Osteoblast (primary cell): ENCODE measurements around the gene C3orf20. TPM values are rescaled to one million over a fixed set of nuclear protein-coding genes. Genes with fewer than 3 reads are reported as not detected.
"Not testable (repeated sequence)": the region's sequence is repeated elsewhere in the genome, so short reads cannot be mapped to it uniquely, and the experiment has no call there.

Source experiments
- DNase-seq: peaks from one replicate; pipeline ENCODE4 v3.0.0; 2011; ENCODE audit warnings: low spot score, mixed read lengths; ENCODE audit not compliant: insufficient read length; ENCODE audit errors: missing footprints
- H2AFZ ChIP-seq: 2 replicates; pipeline ENCODE4 v1.6.0; 2011; ENCODE audit warnings: mild to moderate bottlenecking, low read length
- H3K27ac ChIP-seq: 2 replicates; pipeline ENCODE4 v1.5.1; 2011; ENCODE audit warnings: mild to moderate bottlenecking, low read depth, low read length, moderate library complexity
- H3K27me3 ChIP-seq: 2 replicates; pipeline ENCODE4 v1.6.0; 2012; ENCODE audit warnings: mild to moderate bottlenecking, control low read depth, inconsistent platforms, low read length, moderate library complexity; ENCODE audit not compliant: insufficient read depth
- H3K36me3 ChIP-seq: 2 replicates; pipeline ENCODE4 v1.5.1; 2011; ENCODE audit warnings: mild to moderate bottlenecking, low read length, control low read depth, moderate library complexity; ENCODE audit not compliant: insufficient read depth
- H3K4me1 ChIP-seq: 2 replicates; pipeline ENCODE4 v1.5.1; 2011; ENCODE audit warnings: mild to moderate bottlenecking, low read length, control low read depth, moderate library complexity; ENCODE audit not compliant: insufficient read depth
- H3K4me2 ChIP-seq: 2 replicates; pipeline ENCODE4 v1.6.0; 2011; ENCODE audit warnings: mild to moderate bottlenecking, low read length; ENCODE audit not compliant: insufficient read depth
- H3K4me3 ChIP-seq: fragments of 200-600 bp; sonication (generic); 3 replicates; pipeline ENCODE4 v1.5.1; 2012; ENCODE audit warnings: mild to moderate bottlenecking, low read length, inconsistent platforms; ENCODE audit not compliant: insufficient read depth
- H3K79me2 ChIP-seq: 2 replicates; pipeline ENCODE4 v1.6.0; 2012; ENCODE audit warnings: mild to moderate bottlenecking, low read length, control low read depth, inconsistent platforms; ENCODE audit not compliant: insufficient read depth
- H3K9me3 ChIP-seq: 2 replicates; pipeline ENCODE4 v1.5.1; 2011; ENCODE audit warnings: low read depth, low read length, control low read depth
- H4K20me1 ChIP-seq: 2 replicates; pipeline ENCODE4 v1.6.0; 2012; ENCODE audit warnings: mild to moderate bottlenecking, low read length, control low read depth; ENCODE audit not compliant: insufficient read depth
- total RNA-seq: library from RNA; depleted of rRNA; stranded (reverse); fragments of >200 nt; gene quantifications from 2 replicates; pipeline ENCODE4 v1.2.3, GENCODE V29; 2012
- TF ChIP-seq, protein P1 (sequence below): IDR thresholded peaks from 2 replicates; pipeline ENCODE4 v1.5.1; 2011; ENCODE audit warnings: mild to moderate bottlenecking, low read depth, low read length, moderate library complexity; ENCODE audit errors: extremely low read depth

The C3orf20 gene
- total RNA-seq, 1 donor, result under 0.01 TPM

DNA sequence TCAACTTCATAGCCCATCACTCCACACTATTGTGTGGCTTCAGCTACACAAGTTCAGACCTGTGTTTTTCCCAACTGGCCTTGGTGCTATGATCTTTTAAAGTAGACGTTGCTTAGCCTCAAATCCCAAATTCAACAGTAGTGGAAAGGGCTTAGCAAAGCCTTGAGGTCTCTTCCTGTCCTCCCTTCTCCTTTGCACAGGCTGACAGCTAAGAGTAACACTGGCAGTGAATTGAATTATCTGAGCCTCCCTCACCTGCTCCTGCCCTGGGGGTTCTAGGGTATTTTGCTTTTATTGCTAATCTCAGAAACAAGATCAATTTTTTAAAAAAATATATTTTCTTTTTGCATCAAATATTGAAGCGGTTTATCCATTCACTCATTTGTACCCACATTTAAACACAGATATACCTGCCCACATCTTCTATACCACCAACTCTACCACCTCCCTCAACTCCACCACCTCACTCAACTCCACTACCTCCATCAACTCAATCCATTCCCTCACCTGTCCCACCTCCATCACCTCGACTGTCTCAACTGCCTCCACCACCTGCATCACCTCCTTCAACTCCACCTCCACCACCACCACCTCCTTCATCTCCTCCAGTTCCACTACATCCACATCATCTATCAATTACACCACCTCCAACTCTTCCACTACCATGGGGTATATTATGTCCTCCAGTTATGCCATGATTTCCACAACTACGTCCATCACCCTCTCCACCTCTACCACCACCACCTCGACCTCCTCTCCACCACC, 133.7 kb downstream of the C3orf20 start:
- H4K20me1 ChIP-seq, result no peaks in the 10 kb centered on the region
- no peak overlapping the region for H3K4me2 ChIP-seq
- no peaks in the 10 kb centered on the region for H3K9me3 ChIP-seq
- no peak overlapping the region for H3K27ac ChIP-seq
- H3K27me3 ChIP-seq, result peaks cover 37% of the 10 kb centered on the region
- no peaks in the 10 kb centered on the region for H3K79me2 ChIP-seq
- DNase-seq, result peak; percentile 90
- TF ChIP-seq, protein P1, sequence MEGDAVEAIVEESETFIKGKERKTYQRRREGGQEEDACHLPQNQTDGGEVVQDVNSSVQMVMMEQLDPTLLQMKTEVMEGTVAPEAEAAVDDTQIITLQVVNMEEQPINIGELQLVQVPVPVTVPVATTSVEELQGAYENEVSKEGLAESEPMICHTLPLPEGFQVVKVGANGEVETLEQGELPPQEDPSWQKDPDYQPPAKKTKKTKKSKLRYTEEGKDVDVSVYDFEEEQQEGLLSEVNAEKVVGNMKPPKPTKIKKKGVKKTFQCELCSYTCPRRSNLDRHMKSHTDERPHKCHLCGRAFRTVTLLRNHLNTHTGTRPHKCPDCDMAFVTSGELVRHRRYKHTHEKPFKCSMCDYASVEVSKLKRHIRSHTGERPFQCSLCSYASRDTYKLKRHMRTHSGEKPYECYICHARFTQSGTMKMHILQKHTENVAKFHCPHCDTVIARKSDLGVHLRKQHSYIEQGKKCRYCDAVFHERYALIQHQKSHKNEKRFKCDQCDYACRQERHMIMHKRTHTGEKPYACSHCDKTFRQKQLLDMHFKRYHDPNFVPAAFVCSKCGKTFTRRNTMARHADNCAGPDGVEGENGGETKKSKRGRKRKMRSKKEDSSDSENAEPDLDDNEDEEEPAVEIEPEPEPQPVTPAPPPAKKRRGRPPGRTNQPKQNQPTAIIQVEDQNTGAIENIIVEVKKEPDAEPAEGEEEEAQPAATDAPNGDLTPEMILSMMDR, result no peak
- no peaks in the 10 kb centered on the region for H3K36me3 ChIP-seq
- no peaks in the 10 kb centered on the region for H3K4me1 ChIP-seq
- no peak overlapping the region for H3K4me3 ChIP-seq
- H2AFZ ChIP-seq, result no peak overlapping the region

DNA sequence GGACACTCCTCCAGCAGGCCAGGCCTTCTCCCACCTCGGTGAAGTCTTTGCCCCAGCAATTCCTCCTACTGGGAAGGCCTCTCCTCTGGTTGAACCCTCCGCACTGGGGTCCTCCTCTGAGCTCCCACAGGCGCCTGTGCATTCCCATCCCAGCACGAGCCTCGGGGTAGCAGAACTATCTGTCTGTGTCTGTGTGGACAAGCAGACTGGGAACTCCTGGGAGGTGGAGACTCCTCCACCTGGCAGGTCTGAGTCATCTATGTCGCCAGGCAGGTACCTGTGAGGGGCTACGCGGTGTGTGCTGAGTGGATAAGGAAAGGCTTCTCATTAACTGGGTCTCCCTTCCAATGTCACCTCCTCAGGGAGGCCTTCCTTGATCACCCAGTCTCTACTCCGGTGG, 134.7 kb downstream of the C3orf20 start:
- not testable (repeated sequence) for H4K20me1 ChIP-seq, H3K36me3 ChIP-seq, H3K4me1 ChIP-seq, H2AFZ ChIP-seq, H3K9me3 ChIP-seq, H3K79me2 ChIP-seq, H3K4me2 ChIP-seq, H3K4me3 ChIP-seq, DNase-seq, H3K27ac ChIP-seq
- H3K27me3 ChIP-seq, result peaks cover 37% of the 10 kb centered on the region

DNA sequence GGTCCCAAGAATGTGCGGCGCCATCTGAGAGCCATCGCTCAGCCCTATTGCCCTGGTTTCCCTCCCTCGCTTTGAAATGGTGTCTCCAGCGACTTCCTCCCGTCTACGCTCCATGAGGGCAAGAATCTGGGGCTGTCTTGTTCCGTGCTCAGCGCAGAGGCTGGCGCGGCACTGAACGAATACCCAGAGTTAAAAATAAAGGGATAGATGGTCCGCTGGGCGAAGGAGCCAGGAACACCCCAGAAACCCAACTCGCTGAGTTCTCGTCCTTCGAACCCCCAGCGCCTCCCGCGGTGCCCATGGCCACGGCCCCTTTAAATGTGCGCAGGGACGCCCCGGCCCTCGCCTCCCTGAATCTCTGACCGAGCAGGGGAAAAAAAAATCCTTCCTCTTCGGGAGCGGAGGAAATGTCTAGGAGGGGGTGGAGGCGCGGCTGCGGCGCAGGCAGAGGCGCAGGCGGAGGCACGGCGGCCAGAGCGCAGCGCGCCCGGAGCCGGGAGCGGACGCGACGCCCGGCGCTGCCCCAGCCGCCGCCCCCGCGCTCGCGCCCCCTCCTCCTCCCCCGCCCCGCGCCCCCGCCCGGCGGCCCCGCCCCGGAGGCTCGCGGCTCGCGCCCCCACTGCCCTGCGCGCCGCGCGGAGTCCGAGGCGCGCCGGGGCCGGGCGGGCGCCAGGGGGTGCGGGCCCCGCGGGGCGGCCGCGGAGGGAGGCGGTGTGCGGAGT, 135.3 kb downstream of the C3orf20 start:
- H3K4me1 ChIP-seq, result no peaks in the 10 kb centered on the region
- H3K9me3 ChIP-seq, result no peaks in the 10 kb centered on the region
- no peak overlapping the region for H3K4me3 ChIP-seq
- no peak overlapping the region for H3K4me2 ChIP-seq
- no peak overlapping the region for H3K27ac ChIP-seq
- H3K27me3 ChIP-seq, result peaks cover 37% of the 10 kb centered on the region
- no peaks in the 10 kb centered on the region for H3K79me2 ChIP-seq
- no peak for DNase-seq
- TF ChIP-seq, protein P1, result no peak
- H4K20me1 ChIP-seq, result no peaks in the 10 kb centered on the region
- no peak overlapping the region for H2AFZ ChIP-seq
- H3K36me3 ChIP-seq, result no peaks in the 10 kb centered on the region

DNA sequence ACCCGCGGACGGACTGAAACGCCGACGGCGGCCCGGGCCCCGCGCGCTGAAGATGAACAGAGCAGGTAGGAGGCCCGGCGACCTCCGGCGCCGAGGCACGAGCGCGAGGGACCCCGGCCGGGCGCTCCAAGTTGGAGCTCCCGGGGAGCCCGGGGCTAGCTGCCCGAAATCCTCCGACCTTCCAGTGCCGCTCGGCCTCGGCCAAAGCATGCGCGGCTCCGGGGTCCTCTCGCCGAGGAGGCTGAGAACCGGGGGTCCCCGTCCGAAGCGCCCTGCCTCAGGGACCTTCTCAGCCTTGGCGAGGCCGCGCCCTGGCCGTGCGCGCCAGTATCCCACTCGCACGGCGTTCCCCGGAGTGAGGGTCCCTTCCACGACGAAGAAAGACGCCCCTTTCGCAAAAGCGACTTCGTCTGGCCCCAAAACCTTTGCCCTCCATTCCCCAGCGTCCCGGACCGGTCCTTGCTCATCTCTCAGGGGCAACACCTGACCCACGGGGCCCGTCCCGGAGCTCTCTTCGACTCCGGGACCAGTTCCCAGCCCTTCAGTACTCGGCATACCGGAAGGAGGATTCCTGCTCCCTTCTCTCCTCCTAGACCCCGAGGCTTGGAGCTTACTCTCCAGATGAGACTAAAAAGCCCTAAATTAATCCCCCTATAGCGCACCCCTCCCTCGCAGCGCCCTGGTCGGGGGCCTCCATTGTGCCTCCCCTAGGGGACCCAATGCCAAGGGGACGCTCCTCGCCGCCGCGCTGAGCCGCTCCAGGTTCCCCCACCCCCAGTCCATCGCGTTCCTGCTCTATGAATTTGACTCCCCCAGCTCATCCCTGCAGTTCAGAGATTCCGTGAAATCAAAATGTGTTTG, 136.1 kb downstream of the C3orf20 start:
- DNase-seq, result no peak
- Histone ChIP-seq H2AFZ (no peak overlapping the region), H4K20me1 (no peaks in the 10 kb centered on the region), H3K9me3 (no peaks in the 10 kb centered on the region), H3K4me1 (no peaks in the 10 kb centered on the region), H3K79me2 (no peaks in the 10 kb centered on the region), H3K27me3 (peaks cover 37% of the 10 kb centered on the region), H3K27ac (no peak overlapping the region), H3K4me2 (no peak overlapping the region), H3K4me3 (no peak overlapping the region), H3K36me3 (no peaks in the 10 kb centered on the region)
- TF ChIP-seq, protein P1, result no peak
